Neural cell (in vitro differentiated cells): ENCODE data around the gene HSD17B8.

Experiments used
- EP300 ChIP-seq: fragments of 450-650 bp; conservative IDR thresholded peaks from 2 replicates; pipeline ENCODE4 v1.6.1; 2014; ENCODE audit warnings: antibody characterized with exemption, mild to moderate bottlenecking, moderate library complexity; ENCODE audit not compliant: poor library complexity, severe bottlenecking
- EZH2 ChIP-seq: fragments of 200-600, 300-800 bp; shearing (Covaris generic), sonication (generic); IDR thresholded peaks from 2 replicates; pipeline ENCODE4 v1.6.1; 2014; ENCODE audit warnings: antibody characterized with exemption, low read length, borderline replicate concordance, mild to moderate bottlenecking; ENCODE audit not compliant: insufficient read depth, poor library complexity, severe bottlenecking
- POLR2AphosphoS5 ChIP-seq: IDR thresholded peaks from 2 replicates; pipeline ENCODE4 v1.6.1; 2012
- RAD21 ChIP-seq: fragments of 450-650 bp; conservative IDR thresholded peaks from 2 replicates; pipeline ENCODE4 v1.6.1; 2014; ENCODE audit warnings: antibody characterized with exemption, mild to moderate bottlenecking, moderate library complexity
- SMC3 ChIP-seq: fragments of 450-650 bp; conservative IDR thresholded peaks from 2 replicates; pipeline ENCODE4 v1.6.1; 2014; ENCODE audit warnings: antibody characterized with exemption, mild to moderate bottlenecking, moderate library complexity; ENCODE audit not compliant: poor library complexity
- TAF1 ChIP-seq: IDR thresholded peaks from 2 replicates; pipeline ENCODE4 v1.6.1; 2012; ENCODE audit warnings: low read depth
- TF ChIP-seq, protein P1 (sequence below): fragments of 450-650 bp; IDR thresholded peaks from 2 replicates; pipeline ENCODE4 v1.5.1; 2014; ENCODE audit warnings: antibody characterized with exemption, mild to moderate bottlenecking, moderate library complexity; ENCODE audit not compliant: poor library complexity, severe bottlenecking
- TF ChIP-seq, protein P2 (sequence below): IDR thresholded peaks from 2 replicates; pipeline ENCODE4 v1.6.1; 2012; ENCODE audit warnings: borderline replicate concordance

DNA sequence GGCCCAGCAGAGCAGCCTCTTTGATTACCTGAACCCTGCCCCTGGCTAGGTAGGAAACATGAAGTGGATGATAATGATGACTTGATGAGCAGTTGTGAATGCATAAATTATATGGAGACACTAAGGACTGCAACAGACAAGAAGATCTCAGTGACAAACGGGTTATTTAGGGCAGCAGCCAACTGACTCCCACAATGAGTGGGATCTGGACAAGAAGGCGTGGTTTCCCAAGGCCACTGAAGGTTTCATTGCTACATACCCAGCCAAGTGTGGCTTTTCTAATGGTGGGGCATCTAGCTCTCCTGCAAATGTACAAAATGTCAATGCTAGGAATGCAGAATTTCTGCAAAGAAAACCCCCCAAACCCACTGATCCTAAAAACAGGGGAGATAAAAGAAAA is 33.3 kb downstream of the HSD17B8 start:
- TF ChIP-seq, protein P1, sequence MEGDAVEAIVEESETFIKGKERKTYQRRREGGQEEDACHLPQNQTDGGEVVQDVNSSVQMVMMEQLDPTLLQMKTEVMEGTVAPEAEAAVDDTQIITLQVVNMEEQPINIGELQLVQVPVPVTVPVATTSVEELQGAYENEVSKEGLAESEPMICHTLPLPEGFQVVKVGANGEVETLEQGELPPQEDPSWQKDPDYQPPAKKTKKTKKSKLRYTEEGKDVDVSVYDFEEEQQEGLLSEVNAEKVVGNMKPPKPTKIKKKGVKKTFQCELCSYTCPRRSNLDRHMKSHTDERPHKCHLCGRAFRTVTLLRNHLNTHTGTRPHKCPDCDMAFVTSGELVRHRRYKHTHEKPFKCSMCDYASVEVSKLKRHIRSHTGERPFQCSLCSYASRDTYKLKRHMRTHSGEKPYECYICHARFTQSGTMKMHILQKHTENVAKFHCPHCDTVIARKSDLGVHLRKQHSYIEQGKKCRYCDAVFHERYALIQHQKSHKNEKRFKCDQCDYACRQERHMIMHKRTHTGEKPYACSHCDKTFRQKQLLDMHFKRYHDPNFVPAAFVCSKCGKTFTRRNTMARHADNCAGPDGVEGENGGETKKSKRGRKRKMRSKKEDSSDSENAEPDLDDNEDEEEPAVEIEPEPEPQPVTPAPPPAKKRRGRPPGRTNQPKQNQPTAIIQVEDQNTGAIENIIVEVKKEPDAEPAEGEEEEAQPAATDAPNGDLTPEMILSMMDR, result no peak
- TF ChIP-seq EZH2, result no peak
- TF ChIP-seq RAD21, result no peak
- TF ChIP-seq, protein P2, sequence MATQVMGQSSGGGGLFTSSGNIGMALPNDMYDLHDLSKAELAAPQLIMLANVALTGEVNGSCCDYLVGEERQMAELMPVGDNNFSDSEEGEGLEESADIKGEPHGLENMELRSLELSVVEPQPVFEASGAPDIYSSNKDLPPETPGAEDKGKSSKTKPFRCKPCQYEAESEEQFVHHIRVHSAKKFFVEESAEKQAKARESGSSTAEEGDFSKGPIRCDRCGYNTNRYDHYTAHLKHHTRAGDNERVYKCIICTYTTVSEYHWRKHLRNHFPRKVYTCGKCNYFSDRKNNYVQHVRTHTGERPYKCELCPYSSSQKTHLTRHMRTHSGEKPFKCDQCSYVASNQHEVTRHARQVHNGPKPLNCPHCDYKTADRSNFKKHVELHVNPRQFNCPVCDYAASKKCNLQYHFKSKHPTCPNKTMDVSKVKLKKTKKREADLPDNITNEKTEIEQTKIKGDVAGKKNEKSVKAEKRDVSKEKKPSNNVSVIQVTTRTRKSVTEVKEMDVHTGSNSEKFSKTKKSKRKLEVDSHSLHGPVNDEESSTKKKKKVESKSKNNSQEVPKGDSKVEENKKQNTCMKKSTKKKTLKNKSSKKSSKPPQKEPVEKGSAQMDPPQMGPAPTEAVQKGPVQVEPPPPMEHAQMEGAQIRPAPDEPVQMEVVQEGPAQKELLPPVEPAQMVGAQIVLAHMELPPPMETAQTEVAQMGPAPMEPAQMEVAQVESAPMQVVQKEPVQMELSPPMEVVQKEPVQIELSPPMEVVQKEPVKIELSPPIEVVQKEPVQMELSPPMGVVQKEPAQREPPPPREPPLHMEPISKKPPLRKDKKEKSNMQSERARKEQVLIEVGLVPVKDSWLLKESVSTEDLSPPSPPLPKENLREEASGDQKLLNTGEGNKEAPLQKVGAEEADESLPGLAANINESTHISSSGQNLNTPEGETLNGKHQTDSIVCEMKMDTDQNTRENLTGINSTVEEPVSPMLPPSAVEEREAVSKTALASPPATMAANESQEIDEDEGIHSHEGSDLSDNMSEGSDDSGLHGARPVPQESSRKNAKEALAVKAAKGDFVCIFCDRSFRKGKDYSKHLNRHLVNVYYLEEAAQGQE, result no peak
- no peak for TF ChIP-seq SMC3
- TF ChIP-seq EP300, result no peak
- TF ChIP-seq TAF1, result no peak
- TF ChIP-seq POLR2AphosphoS5, result no peak
